GM12878 (cell line): ENCODE measurements around the gene TSSC4. TPM values are rescaled to one million over a fixed set of nuclear protein-coding genes. Genes with fewer than 3 reads are reported as not detected.
A peak's percentile ranks its signal among the peaks of the same experiment; 100 is the strongest.

Source experiments
- ATAC-seq: fragments of 200-7000 bp; cut with Tn5 transposase; 3 replicates; pipeline ENCODE4 v1.9.1; 2020; ENCODE audit warnings: mild to moderate bottlenecking, moderate library complexity
- BruUV-seq: library from RNA; stranded (reverse); fragments of 400-500 nt; replicated peaks from 2 replicates; lab custom pipeline; 2021; lab: Mats Ljungman, UMichigan
- CTCF ChIA-PET: fragments of 300-600 bp; sonication (Branson Sonifier 250); formaldehyde crosslinking; extraction: SDS; loops from one replicate; lab custom pipeline; 2021; ENCODE audit warnings: inconsistent platforms; lab: Yijun Ruan, JAX
- POLR2A ChIA-PET: fragments of 350-600 bp; formaldehyde crosslinking; extraction: SDS; loops from one replicate; lab custom pipeline; 2021; ENCODE audit warnings: inconsistent platforms; lab: Charles Lee
- RAD21 ChIA-PET: fragments of 300-600 bp; sonication (Branson Sonifier 250); formaldehyde crosslinking; loops from one replicate; lab custom pipeline; 2023; ENCODE audit warnings: antibody characterized with exemption; ENCODE audit not compliant: unreplicated experiment; lab: Charles Lee
- SMC1A ChIA-PET: fragments of 300-600 bp; sonication (Branson Sonifier 250); formaldehyde crosslinking; loops from one replicate; lab custom pipeline; 2023; ENCODE audit not compliant: unreplicated experiment, uncharacterized antibody; lab: Charles Lee
- DNase-seq: peaks from one replicate; pipeline ENCODE4 v3.0.0-alpha.2; 2011; ENCODE audit warnings: low read depth, low spot score
- FAIRE-seq: peaks from 3 replicates; lab custom pipeline; 2011; peaks lifted over from hg19 to GRCh38; lab: Jason Lieb, UNC
- H2AFZ ChIP-seq: 2 replicates; pipeline ENCODE4 v1.6.0; 2011; ENCODE audit warnings: low read depth, low read length, control low read depth; ENCODE audit not compliant: control insufficient read depth
- H3K27ac ChIP-seq: 2 replicates; pipeline ENCODE4 v1.5.1; 2011; ENCODE audit warnings: control low read depth; ENCODE audit not compliant: control insufficient read depth, insufficient read depth
- H3K27me3 ChIP-seq, 2 experiments: replicated peaks in 1 of 2; 2 replicates each; pipeline versions ENCODE4 v1.6.0 to v1.6.1; 2011; ENCODE audit warnings: low read length in 1 of 2; ENCODE audit not compliant: control insufficient read depth in 2 of 2, insufficient read depth in 2 of 2
- H3K36me3 ChIP-seq, 2 experiments: 2 replicates each; pipeline ENCODE4 v1.5.1; 2011; ENCODE audit warnings: low read length in 1 of 2; ENCODE audit not compliant: control insufficient read depth in 2 of 2, insufficient read depth in 2 of 2
- H3K4me1 ChIP-seq: 2 replicates; pipeline ENCODE4 v1.6.1; 2011; ENCODE audit warnings: mild to moderate bottlenecking, low read length, moderate library complexity, mixed read lengths; ENCODE audit not compliant: control insufficient read depth, insufficient read depth
- H3K4me2 ChIP-seq: 2 replicates; pipeline ENCODE4 v1.6.0; 2011; ENCODE audit warnings: control low read depth; ENCODE audit not compliant: control insufficient read depth, insufficient read depth
- H3K4me3 ChIP-seq: fragments of 200-600 bp; sonication (generic); 2 replicates; pipeline ENCODE4 v1.5.1; 2016
- H3K79me2 ChIP-seq: 2 replicates; pipeline ENCODE4 v1.6.0; 2011; ENCODE audit warnings: low read length; ENCODE audit not compliant: control insufficient read depth, insufficient read depth
- H3K9ac ChIP-seq: 2 replicates; pipeline ENCODE4 v1.8.0; 2011; ENCODE audit warnings: low read length, control low read depth, mixed read lengths; ENCODE audit not compliant: control insufficient read depth, insufficient read depth
- H3K9me3 ChIP-seq: replicated peaks from 3 replicates; pipeline ENCODE4 v1.5.1; 2011; ENCODE audit warnings: mild to moderate bottlenecking, low read length; ENCODE audit not compliant: control insufficient read depth, insufficient read depth
- H4K20me1 ChIP-seq: 2 replicates; pipeline ENCODE4 v1.6.0; 2011; ENCODE audit not compliant: control insufficient read depth, insufficient read depth
- MEF2B ChIP-seq: fragments of 450-650 bp; IDR thresholded peaks from 2 replicates; pipeline ENCODE4 v1.6.1; 2018; ENCODE audit warnings: mild to moderate bottlenecking, moderate library complexity; ENCODE audit not compliant: partially characterized antibody, poor library complexity, severe bottlenecking
- SP1 ChIP-seq: IDR thresholded peaks from one replicate; pipeline ENCODE4 v1.6.1; 2011; ENCODE audit warnings: low read depth, low read length
- WGBS: methylation state at CpG from one replicate; pipeline ENCODE4 v1.1.6; 2016; ENCODE audit warnings: low lambda C conversion rate; ENCODE audit not compliant: insufficient replicate concordance, insufficient coverage; ENCODE audit errors: missing lambda C conversion rate; 5-methylcytosine and 5-hydroxymethylcytosine counted together
- in situ Hi-C: fragments of 300-500 bp; cut with MboI; formaldehyde crosslinking; loops from 9 replicates; pipeline ENCODE4 v1.14.3; 2018; ENCODE audit warnings: mixed read lengths
- intact Hi-C: fragments of 100-400 bp; cut with micrococcal nuclease; formaldehyde crosslinking; loops from one replicate; pipeline ENCODE4 v1.14.2; 2022; ENCODE audit not compliant: unreplicated experiment
- polyA plus RNA-seq, 11 experiments: library from polyadenylated mRNA; depleted of rRNA in 4 of 11; unstranded in 6 of 11; stranded (reverse) in 5 of 11; fragments of >200 nt; fragmentation: Nextera tagmentation in 4 of 11; fragmentation: Illumina TruSeq in 1 of 11; extraction: Ambion mirVana in 4 of 11; extraction: Trizol in 1 of 11; gene quantifications; 1 replicate in 1 of 11; 2 replicates in 10 of 11; pipeline versions ENCODE4 v1.2.1 to v1.2.3, GENCODE V29; 2011 to 2016; ENCODE audit warnings: inconsistent platforms in 2 of 11, missing spikeins in 2 of 11, low read depth in 1 of 11
- total RNA-seq, 4 experiments: library from RNA; depleted of rRNA in 3 of 4; stranded (reverse); fragments of >200 nt in 3 of 4; fragmentation: Illumina TruSeq in 1 of 4; extraction: Trizol in 1 of 4; gene quantifications; 2 replicates each; pipeline versions ENCODE4 v1.2.1 to v1.2.3, GENCODE V29; 2013 to 2021
- TF ChIP-seq, protein P1 (sequence below): fragments of 450-650 bp; IDR thresholded peaks from 2 replicates; pipeline ENCODE4 v1.6.1; 2016; ENCODE audit warnings: mild to moderate bottlenecking

Gene TSSC4
- total and polyA plus RNA-seq, 10 of the 15 experiments (the other 5 are each of a cell fraction or from before 2014, with no cell fraction given) = 0.69 to 70.1 (median 25.7) TPM

DNA sequence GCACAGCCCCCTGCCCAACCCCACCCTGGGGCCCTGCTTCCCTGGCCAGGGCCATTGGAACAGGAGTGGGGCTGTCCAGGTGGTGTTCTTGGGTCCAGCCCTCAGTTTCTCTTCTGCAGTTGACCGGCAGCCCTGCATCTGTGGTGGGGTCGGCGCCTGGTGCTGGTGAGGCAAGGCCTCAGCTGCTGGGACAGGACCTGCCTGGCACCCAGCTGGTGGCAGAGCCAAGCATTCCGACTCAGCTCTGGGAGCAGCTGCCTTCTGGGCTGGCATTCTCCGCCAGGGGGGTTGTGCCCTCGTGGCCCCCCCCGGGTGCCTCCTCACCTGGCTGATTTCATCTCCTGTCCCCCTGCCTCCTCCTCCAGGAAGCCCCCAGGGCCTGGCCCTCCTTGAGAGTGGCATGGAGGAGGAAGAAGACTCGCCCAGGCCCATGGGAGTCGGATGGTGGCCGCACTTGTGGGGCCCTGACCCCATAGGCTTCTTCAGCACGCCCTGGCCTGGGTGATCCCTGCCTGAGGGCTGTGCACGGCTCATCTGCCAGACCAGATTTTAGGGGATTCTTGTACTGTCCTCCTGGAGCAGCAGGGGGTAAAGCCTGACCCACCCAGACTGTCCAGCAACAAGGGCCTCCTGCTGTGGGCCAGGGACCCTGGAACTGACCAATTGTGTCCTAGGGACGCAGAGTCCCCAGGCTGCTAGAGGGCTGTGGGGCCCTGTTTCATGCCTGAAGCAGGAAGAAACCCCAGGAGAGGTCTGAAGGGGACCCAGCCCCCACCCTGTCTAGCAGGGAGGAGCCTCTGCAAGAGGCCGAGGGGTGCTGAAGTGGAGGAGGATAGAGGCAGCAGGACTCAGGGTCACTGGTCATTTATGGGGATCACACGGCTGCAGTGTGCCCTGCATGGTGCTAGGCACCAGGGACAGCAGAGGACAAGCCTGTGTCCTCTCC lies 11.8 kb upstream of the TSSC4 start:
- Histone ChIP-seq H2AFZ (no peak overlapping the region), H3K79me2 (peaks cover 65% of the 10 kb centered on the region), H3K36me3 (peaks cover 0 to 30% of the 10 kb centered on the region in 2 experiments; a peak in 3 of 4 replicates), H4K20me1 (0 out of 2 replicates have a peak, but pooled peaks cover 5% of the 10 kb centered on the region), H3K4me1 (peaks cover 72% of the 10 kb centered on the region), H3K4me3 (peak overlapping the region; percentile 20; the same call in 1 of the 2 replicates), H3K9me3 (no peaks in the 10 kb centered on the region), H3K27ac (peak overlapping the region; percentile 60), H3K27me3 (no peaks in the 10 kb centered on the region), H3K9ac (peak overlapping the region; percentile 58), H3K4me2 (peak overlapping the region; percentile 98)
- no peak for TF ChIP-seq SP1
- peak; percentile 38 for TF ChIP-seq MEF2B
- TF ChIP-seq, protein P1, sequence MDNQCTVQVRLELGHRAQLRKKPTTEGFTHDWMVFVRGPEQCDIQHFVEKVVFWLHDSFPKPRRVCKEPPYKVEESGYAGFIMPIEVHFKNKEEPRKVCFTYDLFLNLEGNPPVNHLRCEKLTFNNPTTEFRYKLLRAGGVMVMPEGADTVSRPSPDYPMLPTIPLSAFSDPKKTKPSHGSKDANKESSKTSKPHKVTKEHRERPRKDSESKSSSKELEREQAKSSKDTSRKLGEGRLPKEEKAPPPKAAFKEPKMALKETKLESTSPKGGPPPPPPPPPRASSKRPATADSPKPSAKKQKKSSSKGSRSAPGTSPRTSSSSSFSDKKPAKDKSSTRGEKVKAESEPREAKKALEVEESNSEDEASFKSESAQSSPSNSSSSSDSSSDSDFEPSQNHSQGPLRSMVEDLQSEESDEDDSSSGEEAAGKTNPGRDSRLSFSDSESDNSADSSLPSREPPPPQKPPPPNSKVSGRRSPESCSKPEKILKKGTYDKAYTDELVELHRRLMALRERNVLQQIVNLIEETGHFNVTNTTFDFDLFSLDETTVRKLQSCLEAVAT = no peak
- ChIA-PET RAD21 (interaction anchor here (2.0 to 2.9 kb wide), 3 partner anchors 11 to 83 kb away, joined by 8 to 18 read pairs (median 15); partner anchors contain the start of genes CD81 and TSSC4), CTCF (interaction anchor here (3.1 to 3.2 kb wide), 2 partner anchors 10 to 83 kb away, joined by 13 to 23 read pairs; partner anchors contain the start of gene TSSC4), POLR2A (interaction anchor here (2.7 kb wide), 1 partner anchor 11 kb away, joined by 33 read pairs; the partner anchor contains the start of gene TSSC4), SMC1A (interaction anchor here (2.4 to 3.1 kb wide), 2 partner anchors 11 to 12 kb away, joined by 11 to 12 read pairs; partner anchors contain the start of genes CD81 and TSSC4)
- intact Hi-C loops = no loop called here
- no TSS peak for BruUV-seq
- WGBS = 32% methylated on average over 14 of the region's 15 CpGs
- DNase-seq = no peak
- no peak for ATAC-seq
- in situ Hi-C loops = loop anchor here (25.0 kb wide), 1 partner anchor 1576 kb away; the partner anchor contains the start of genes PIDD1, PNPLA2 and RPLP2
- no peak for FAIRE-seq
